H9 (cell line): Measurements from ENCODE around the gene ZBED5. TPM values are rescaled to one million over a fixed set of nuclear protein-coding genes. Genes with fewer than 3 reads are reported as not detected.

Experiments
- DNase-seq: peaks from one replicate; pipeline ENCODE4 v3.0.0-alpha.2; 2017
- H2AFZ ChIP-seq: one replicate; pipeline ENCODE4 v1.6.1; 2013; ENCODE audit warnings: mild to moderate bottlenecking, low read length, control low read depth, moderate library complexity
- H2AK5ac ChIP-seq: 2 replicates; pipeline ENCODE4 v1.6.1; 2013; ENCODE audit warnings: low read length, control low read depth, mixed read lengths; ENCODE audit not compliant: insufficient read length
- H2BK120ac ChIP-seq: one replicate; pipeline ENCODE4 v1.6.1; 2013; ENCODE audit warnings: low read depth, mild to moderate bottlenecking, low read length, control low read depth, inconsistent platforms; ENCODE audit not compliant: poor library complexity, severe bottlenecking
- H2BK12ac ChIP-seq: 2 replicates; pipeline ENCODE4 v1.6.1; 2013; ENCODE audit warnings: low read length, control low read depth, mixed read lengths, low read depth; ENCODE audit not compliant: insufficient read length
- H2BK15ac ChIP-seq: 2 replicates; pipeline ENCODE4 v1.6.1; 2013; ENCODE audit warnings: low read depth, low read length, control low read depth
- H2BK20ac ChIP-seq: one replicate; pipeline ENCODE4 v1.6.1; 2013; ENCODE audit warnings: low read depth, mild to moderate bottlenecking, low read length, control low read depth, inconsistent platforms; ENCODE audit not compliant: poor library complexity, severe bottlenecking
- H2BK5ac ChIP-seq: 2 replicates; pipeline ENCODE4 v1.6.1; 2013; ENCODE audit warnings: low read length, control low read depth, mixed read lengths; ENCODE audit not compliant: insufficient read length
- H3K14ac ChIP-seq: 2 replicates; pipeline ENCODE4 v1.6.1; 2013; ENCODE audit warnings: low read length, control low read depth; ENCODE audit not compliant: insufficient read depth
- H3K18ac ChIP-seq: 2 replicates; pipeline ENCODE4 v1.6.1; 2013; ENCODE audit warnings: low read depth, mild to moderate bottlenecking, mixed read lengths, low read length, control low read depth; ENCODE audit not compliant: insufficient read length
- H3K23ac ChIP-seq: 2 replicates; pipeline ENCODE4 v1.6.1; 2013; ENCODE audit warnings: low read length, control low read depth, mixed read lengths, low read depth; ENCODE audit not compliant: insufficient read length
- H3K23me2 ChIP-seq: 2 replicates; pipeline ENCODE4 v1.6.1; 2013; ENCODE audit warnings: low read depth, mild to moderate bottlenecking, mixed read lengths, low read length, control low read depth; ENCODE audit not compliant: insufficient read length, poor library complexity, severe bottlenecking
- H3K27ac ChIP-seq: 2 replicates; pipeline ENCODE4 v1.5.1; 2013; ENCODE audit warnings: low read length, control low read depth, mixed read lengths, low read depth; ENCODE audit not compliant: insufficient read length
- H3K27me3 ChIP-seq: 2 replicates; pipeline ENCODE4 v1.6.1; 2013; ENCODE audit warnings: low read length, control low read depth, inconsistent platforms; ENCODE audit not compliant: insufficient read depth
- H3K4ac ChIP-seq: 2 replicates; pipeline ENCODE4 v1.6.1; 2013; ENCODE audit warnings: low read depth, mild to moderate bottlenecking, control low read depth, inconsistent platforms, low read length, moderate library complexity
- H3K4me1 ChIP-seq: 2 replicates; pipeline ENCODE4 v1.6.1; 2013; ENCODE audit warnings: low read length, control low read depth, inconsistent platforms; ENCODE audit not compliant: insufficient read depth
- H3K4me2 ChIP-seq: 2 replicates; pipeline ENCODE4 v1.6.1; 2013; ENCODE audit warnings: low read length, control low read depth, mixed read lengths; ENCODE audit not compliant: insufficient read length, insufficient read depth
- H3K56ac ChIP-seq: 2 replicates; pipeline ENCODE4 v1.6.1; 2013; ENCODE audit warnings: low read depth, mild to moderate bottlenecking, mixed read lengths, low read length, control low read depth; ENCODE audit not compliant: insufficient read length
- H3K79me1 ChIP-seq: 2 replicates; pipeline ENCODE4 v1.6.1; 2013; ENCODE audit warnings: low read depth, mild to moderate bottlenecking, moderate library complexity, low read length, control low read depth, inconsistent platforms; ENCODE audit not compliant: insufficient read depth, poor library complexity, severe bottlenecking
- H3K79me2 ChIP-seq: 2 replicates; pipeline ENCODE4 v1.6.1; 2013; ENCODE audit warnings: low read length, control low read depth, inconsistent platforms; ENCODE audit not compliant: insufficient read depth
- H3K9ac ChIP-seq: 2 replicates; pipeline ENCODE4 v1.6.1; 2013; ENCODE audit warnings: low read length, control low read depth, mixed read lengths; ENCODE audit not compliant: insufficient read length; ENCODE audit errors: extremely low read depth
- H3K9me3 ChIP-seq: one replicate; pipeline ENCODE4 v1.6.1; 2013; ENCODE audit warnings: low read depth, low read length, inconsistent platforms; ENCODE audit not compliant: control insufficient read depth
- H3T11ph ChIP-seq: one replicate; pipeline ENCODE4 v1.6.1; 2013; ENCODE audit warnings: mild to moderate bottlenecking, low read length, control low read depth, inconsistent platforms
- H4K20me1 ChIP-seq: one replicate; pipeline ENCODE4 v1.6.1; 2013; ENCODE audit not compliant: control insufficient read depth, insufficient read length, insufficient read depth
- H4K5ac ChIP-seq: 2 replicates; pipeline ENCODE4 v1.6.1; 2013; ENCODE audit warnings: low read depth, mild to moderate bottlenecking, mixed read lengths, low read length, control low read depth; ENCODE audit not compliant: insufficient read length
- H4K8ac ChIP-seq: replicated peaks from 2 replicates; pipeline ENCODE4 v1.6.1; 2013; ENCODE audit warnings: low read length, control low read depth, mixed read lengths, low read depth; ENCODE audit not compliant: insufficient read length
- H4K91ac ChIP-seq: 2 replicates; pipeline ENCODE4 v1.6.1; 2013; ENCODE audit warnings: low read depth, mild to moderate bottlenecking, moderate library complexity, mixed read lengths, low read length, control low read depth; ENCODE audit not compliant: insufficient read length
- H3K27ac Mint-ChIP-seq, 3 experiments: 2 replicates in 2 of 3; 3 replicates in 1 of 3; pipeline ENCODE4 v1.8.0; 2020 to 2021; ENCODE audit warnings: mixed read lengths in 3 of 3, mild to moderate bottlenecking in 1 of 3, moderate library complexity in 1 of 3
- H3K27me3 Mint-ChIP-seq: 2 replicates; pipeline ENCODE4 v1.8.0; 2021; ENCODE audit warnings: low read depth, mild to moderate bottlenecking, moderate library complexity, mixed read lengths
- H3K36me3 Mint-ChIP-seq, 3 experiments: 2 replicates in 2 of 3; 3 replicates in 1 of 3; pipeline ENCODE4 v1.8.0; 2020 to 2021; ENCODE audit warnings: low read depth in 3 of 3, mixed read lengths in 3 of 3; ENCODE audit not compliant: insufficient read depth in 1 of 3
- H3K4me1 Mint-ChIP-seq, 2 experiments: 2 replicates each; pipeline ENCODE4 v1.8.0; 2020; ENCODE audit warnings: mixed read lengths in 2 of 2
- H3K4me3 Mint-ChIP-seq, 2 experiments: 2 replicates in 1 of 2; 3 replicates in 1 of 2; pipeline ENCODE4 v1.8.0; 2020 to 2021; ENCODE audit warnings: mild to moderate bottlenecking in 2 of 2, mixed read lengths in 2 of 2, moderate library complexity in 1 of 2
- H3K9me3 Mint-ChIP-seq, 2 experiments: 2 replicates in 1 of 2; 3 replicates in 1 of 2; pipeline ENCODE4 v1.8.0; 2020; ENCODE audit warnings: mild to moderate bottlenecking in 2 of 2, mixed read lengths in 2 of 2, moderate library complexity in 1 of 2
- CTCF ChIP-seq: fragments of 200-600 bp; sonication (generic); conservative IDR thresholded peaks from 3 replicates; pipeline ENCODE4 v1.8.0; 2021; ENCODE audit warnings: antibody characterized with exemption, mild to moderate bottlenecking
- WGBS: extraction: QIAGEN DNeasy Blood & Tissue Kit; methylation state at CpG from one replicate; pipeline ENCODE4 v1.1.7; 2013; ENCODE audit warnings: missing lambda C conversion rate, low lambda C conversion rate, mixed read lengths; ENCODE audit not compliant: insufficient read length; ENCODE audit errors: extremely low coverage; 5-methylcytosine and 5-hydroxymethylcytosine counted together
- total RNA-seq: library from RNA; stranded (reverse); gene quantifications from 2 replicates; pipeline ENCODE4 v1.2.1, GENCODE V29; 2021

ZBED5 gene
- total RNA-seq, 1 experiment from 2014 or later, result 65.8 TPM

GRCh38 chr11:10897150-10897549, 39.3 kb upstream of the ZBED5 start:
- Histone ChIP-seq H2AFZ (no peak overlapping the region), H3K27ac (no peak overlapping the region), H2AK5ac (no peak overlapping the region), H4K20me1 (no peaks in the 10 kb centered on the region), H3K56ac (no peak overlapping the region), H3K4ac (no peak overlapping the region), H3K23ac (no peak overlapping the region), H3K9me3 (no peaks in the 10 kb centered on the region), H2BK20ac (no peak overlapping the region), H3K4me1 (no peaks in the 10 kb centered on the region; the same call in 1 of the 2 replicates), H3K18ac (no peak overlapping the region), H3K23me2 (no peaks in the 10 kb centered on the region), H4K5ac (no peak overlapping the region), H2BK120ac (no peak overlapping the region), H3T11ph (no peak overlapping the region), H3K27me3 (no peaks in the 10 kb centered on the region), H2BK12ac (no peak overlapping the region), H2BK5ac (no peak overlapping the region), H4K91ac (no peak overlapping the region), H3K79me2 (no peaks in the 10 kb centered on the region), H2BK15ac (no peak overlapping the region), H3K4me2 (no peak overlapping the region), H3K79me1 (no peaks in the 10 kb centered on the region), H4K8ac (no peak overlapping the region), H3K14ac (no peak overlapping the region), H3K9ac (no peak overlapping the region)
- H3K9me3 Mint-ChIP-seq, result no peaks in the 10 kb centered on the region
- DNase-seq, result no peak
- no peak overlapping the region for H3K27ac Mint-ChIP-seq
- H3K36me3 Mint-ChIP-seq, result no peaks in the 10 kb centered on the region
- no peak overlapping the region for H3K4me3 Mint-ChIP-seq
- H3K27me3 Mint-ChIP-seq, result no peaks in the 10 kb centered on the region
- H3K4me1 Mint-ChIP-seq, result peaks cover 3% of the 10 kb centered on the region in 2 experiments; a peak in 1 of 4 replicates
- TF ChIP-seq CTCF, result no peak
- no CpG with 5 or more reads among the region's 1 CpG for WGBS
